HG03045 (cell line): ENCODE data around the gene SERPINA4.

ENCODE experiments used
- ATAC-seq: cut with Tn5 transposase; IDR thresholded peaks from one replicate; pipeline ENCODE4 v1.9.1; 2021; ENCODE audit warnings: mild to moderate bottlenecking, moderate library complexity; ENCODE audit not compliant: unreplicated experiment

SERPINA4 gene

GRCh38 chr14:94613720-94614644 lies 52.7 kb downstream of the SERPINA4 start:
- no peak for ATAC-seq

- no peak for ATAC-seq
Observed at GRCh38 chr14:94614802-94615201, 53.6 kb downstream of the SERPINA4 start.

GRCh38 chr14:94615254-94615653 lies 54.0 kb downstream of the SERPINA4 start:
- no peak for ATAC-seq

GRCh38 chr14:94615823-94616570 lies 54.8 kb downstream of the SERPINA4 start:
- no peak for ATAC-seq

GRCh38 chr14:94617366-94617941 lies 56.2 kb downstream of the SERPINA4 start:
- no peak for ATAC-seq

- ATAC-seq, result no peak
Observed at GRCh38 chr14:94617988-94618822, 57.0 kb downstream of the SERPINA4 start.

- ATAC-seq, result no peak
Observed at GRCh38 chr14:94619297-94619696, 58.1 kb downstream of the SERPINA4 start.
